Stimulated activated CD8-positive, alpha-beta memory T cell treated with anti-CD3 and anti-CD28 coated beads, Interleukin-12 subunit alpha, Interleukin-12 subunit beta, amount 100 ng/mL, for 1 hour (primary cell): ENCODE data around the gene STAG3.
"Not testable (repeated sequence)": the region's sequence is repeated elsewhere in the genome, so short reads cannot be mapped to it uniquely, and the experiment has no call there.

Experiments
- DNase-seq: peaks from one replicate; pipeline ENCODE4 v3.0.0-alpha.2; 2020; ENCODE audit warnings: low read depth

The STAG3 gene

GRCh38 chr7:100174582-100174981 lies 3.1 kb upstream of the STAG3 start:
- DNase-seq, result no peak

GRCh38 chr7:100175296-100175935 lies 2.3 kb upstream of the STAG3 start:
- DNase-seq, result no peak

GRCh38 chr7:100176096-100177044 lies 1.3 kb upstream of the STAG3 start:
- no peak for DNase-seq

- DNase-seq, result not testable (repeated sequence)
Measured at GRCh38 chr7:100180084-100180483, 2.4 kb downstream of the STAG3 start.

GRCh38 chr7:100182616-100183015 lies 4.9 kb downstream of the STAG3 start:
- DNase-seq, result not testable (repeated sequence)

- not testable (repeated sequence) for DNase-seq
Measured at GRCh38 chr7:100183090-100183489, 5.4 kb downstream of the STAG3 start.

- no peak for DNase-seq
Measured at GRCh38 chr7:100185726-100186125, 8.0 kb downstream of the STAG3 start.

- no peak for DNase-seq
Measured at GRCh38 chr7:100189061-100189460, 11.3 kb downstream of the STAG3 start.

GRCh38 chr7:100190048-100190711 lies 12.5 kb downstream of the STAG3 start:
- DNase-seq, result no peak

- no peak for DNase-seq
Measured at GRCh38 chr7:100191775-100192174, 14.1 kb downstream of the STAG3 start.

- not testable (repeated sequence) for DNase-seq
Measured at GRCh38 chr7:100192281-100192862, 14.7 kb downstream of the STAG3 start.

GRCh38 chr7:100192969-100193368 lies 15.3 kb downstream of the STAG3 start:
- no peak for DNase-seq

- no peak for DNase-seq
Measured at GRCh38 chr7:100195222-100195621, 17.5 kb downstream of the STAG3 start.

- not testable (repeated sequence) for DNase-seq
Measured at GRCh38 chr7:100195901-100196322, 18.2 kb downstream of the STAG3 start.

- DNase-seq, result no peak
Measured at GRCh38 chr7:100198266-100198665, 20.5 kb downstream of the STAG3 start.

GRCh38 chr7:100200693-100201092 lies 23.0 kb downstream of the STAG3 start:
- DNase-seq, result no peak

- no peak for DNase-seq
Measured at GRCh38 chr7:100204454-100204853, 26.7 kb downstream of the STAG3 start.

- no peak for DNase-seq
Measured at GRCh38 chr7:100208911-100209408, 31.2 kb downstream of the STAG3 start.

- no peak for DNase-seq
Measured at GRCh38 chr7:100209493-100209892, 31.8 kb downstream of the STAG3 start.

GRCh38 chr7:100210805-100211204 lies 33.1 kb downstream of the STAG3 start:
- no peak for DNase-seq

GRCh38 chr7:100211342-100211780 lies 33.6 kb downstream of the STAG3 start:
- peak; percentile 23 for DNase-seq
